Stimulated activated CD4-positive, alpha-beta T cell treated with anti-CD3 and anti-CD28 coated beads, Interleukin-2, amount 100 ng/mL, for 24 hours (primary cell): ENCODE data around the gene PTPRM.

Experiments
- DNase-seq, 2 donors: peaks; one replicate each; pipeline ENCODE4 v3.0.0-alpha.2; 2020

Gene PTPRM

GRCh38 chr18:8261651-8262091, 694.6 kb downstream of the PTPRM start:
- no peak for DNase-seq

- DNase-seq = no peak
These were observed 695.1 kb downstream of the PTPRM start for GRCh38 chr18:8262221-8262620.

GRCh38 chr18:8264116-8264515, 697.0 kb downstream of the PTPRM start:
- no peak for DNase-seq

- DNase-seq = no peak
These were observed 697.8 kb downstream of the PTPRM start for GRCh38 chr18:8264861-8265411.

GRCh38 chr18:8272254-8272653, 705.1 kb downstream of the PTPRM start:
- DNase-seq = no peak

GRCh38 chr18:8274370-8274769, 707.3 kb downstream of the PTPRM start:
- DNase-seq = no peak

GRCh38 chr18:8276406-8276805, 709.3 kb downstream of the PTPRM start:
- DNase-seq = no peak

GRCh38 chr18:8277270-8277669, 710.2 kb downstream of the PTPRM start:
- no peak for DNase-seq

- DNase-seq = no peak
These were observed 712.2 kb downstream of the PTPRM start for GRCh38 chr18:8279346-8279745.

GRCh38 chr18:8279781-8280330, 712.7 kb downstream of the PTPRM start:
- no peak for DNase-seq

- DNase-seq = no peak
These were observed 716.9 kb downstream of the PTPRM start for GRCh38 chr18:8283891-8284585.

- DNase-seq = no peak
These were observed 719.2 kb downstream of the PTPRM start for GRCh38 chr18:8286303-8286702.

- no peak for DNase-seq
These were observed 720.2 kb downstream of the PTPRM start for GRCh38 chr18:8287196-8287885.

GRCh38 chr18:8288472-8289195, 721.5 kb downstream of the PTPRM start:
- no peak for DNase-seq

GRCh38 chr18:8290435-8290834, 723.3 kb downstream of the PTPRM start:
- DNase-seq = no peak

GRCh38 chr18:8290913-8291312, 723.8 kb downstream of the PTPRM start:
- DNase-seq = no peak

GRCh38 chr18:8293184-8293583, 726.1 kb downstream of the PTPRM start:
- DNase-seq = no peak

- DNase-seq = no peak
These were observed 729.9 kb downstream of the PTPRM start for GRCh38 chr18:8296886-8297616.

- DNase-seq = no peak
These were observed 731.1 kb downstream of the PTPRM start for GRCh38 chr18:8298186-8298585.

- DNase-seq = no peak
These were observed 732.2 kb downstream of the PTPRM start for GRCh38 chr18:8299054-8299980.

- DNase-seq = no peak
These were observed 733.8 kb downstream of the PTPRM start for GRCh38 chr18:8300751-8301410.
